B cell (primary cell): ENCODE data around the gene C2CD3. TPM values are rescaled to one million over a fixed set of nuclear protein-coding genes. Genes with fewer than 3 reads are reported as not detected.

Experiments used
- ATAC-seq: fragments of 200-7000 bp; cut with Tn5 transposase; one replicate; pipeline ENCODE4 v1.10.0; 2021; ENCODE audit warnings: low read depth, mild to moderate bottlenecking, moderate number of reproducible peaks, moderate library complexity
- CTCF ChIA-PET: fragments of 350-600 bp; sonication (Branson Sonifier 250); formaldehyde crosslinking; loops from one replicate; lab custom pipeline; 2021; ENCODE audit warnings: antibody characterized with exemption, inconsistent platforms; lab: Charles Lee
- POLR2A ChIA-PET: fragments of 350-600 bp; sonication (Branson Sonifier 250); formaldehyde crosslinking; loops from one replicate; lab custom pipeline; 2021; ENCODE audit warnings: antibody characterized with exemption; lab: Charles Lee
- DNase-seq: peaks from one replicate; pipeline ENCODE4 v3.0.0; 2013
- H2AFZ ChIP-seq: 2 replicates; pipeline ENCODE4 v1.6.1; 2012; ENCODE audit warnings: mild to moderate bottlenecking, low read depth, low read length; ENCODE audit not compliant: insufficient read depth, poor library complexity, severe bottlenecking
- H3K27ac ChIP-seq, 2 donors: 1 replicate in 1 of 2; 2 replicates in 1 of 2; pipeline ENCODE4 v1.5.1; 2012 to 2013; ENCODE audit warnings: low read length in 2 of 2, mild to moderate bottlenecking in 2 of 2, moderate library complexity in 1 of 2
- H3K27me3 ChIP-seq, 4 experiments: fragments of 200-600 bp in 1 of 4; sonication (generic) in 1 of 4; replicated peaks in 1 of 4; 1 replicate in 2 of 4; 2 replicates in 2 of 4; pipeline versions ENCODE4 v1.6.1 to v1.7.0; 2013 to 2016; ENCODE audit warnings: low read length in 3 of 4, mild to moderate bottlenecking in 2 of 4, mixed read lengths in 1 of 4, moderate library complexity in 1 of 4; ENCODE audit not compliant: insufficient read depth in 4 of 4, control insufficient read depth in 3 of 4; ENCODE audit errors: control extremely low read depth in 1 of 4
- H3K36me3 ChIP-seq, 2 experiments: replicated peaks in 1 of 2; 1 replicate in 1 of 2; 2 replicates in 1 of 2; pipeline versions ENCODE4 v1.6.1 to v1.7.1; 2013; ENCODE audit warnings: low read length in 1 of 2; ENCODE audit not compliant: insufficient read depth in 2 of 2, control insufficient read depth in 1 of 2; ENCODE audit errors: control extremely low read depth in 1 of 2, extremely low read depth in 1 of 2
- H3K4me1 ChIP-seq, 2 donors: fragments of 200-600 bp in 1 of 2; sonication (generic) in 1 of 2; 1 replicate in 1 of 2; 2 replicates in 1 of 2; pipeline versions ENCODE4 v1.5.1 to v1.6.1; 2013 to 2017; ENCODE audit warnings: low read length in 2 of 2; ENCODE audit not compliant: control insufficient read depth in 2 of 2, insufficient read depth in 2 of 2
- H3K4me2 ChIP-seq: replicated peaks from 2 replicates; pipeline ENCODE3; 2012; ENCODE audit warnings: mild to moderate bottlenecking, low read depth, low read length; ENCODE audit not compliant: poor library complexity, severe bottlenecking
- H3K4me3 ChIP-seq, 5 experiments: fragments of 200-600 bp in 1 of 5; sonication (generic) in 1 of 5; 1 replicate in 3 of 5; 2 replicates in 2 of 5; pipeline versions ENCODE4 v1.5.1 to v1.7.0; 2011 to 2016; ENCODE audit warnings: low read length in 4 of 5, mild to moderate bottlenecking in 4 of 5, low read depth in 2 of 5, control low read depth in 1 of 5, moderate library complexity in 1 of 5; ENCODE audit not compliant: insufficient read depth in 1 of 5; ENCODE audit errors: control extremely low read depth in 1 of 5, extremely low read depth in 1 of 5
- H3K79me2 ChIP-seq: fragments of 200-600 bp; sonication (generic); one replicate; pipeline ENCODE4 v1.6.0; 2016; ENCODE audit warnings: low read length; ENCODE audit not compliant: control insufficient read depth, insufficient read depth
- H3K9ac ChIP-seq: fragments of 200-600 bp; sonication (generic); 2 replicates; pipeline ENCODE4 v1.6.1; 2017; ENCODE audit warnings: mild to moderate bottlenecking, low read length, moderate library complexity
- H3K9me3 ChIP-seq, 3 donors: one replicate each; pipeline versions ENCODE4 v1.6.1 to v1.7.1; 2013; ENCODE audit warnings: low read length in 2 of 3; ENCODE audit not compliant: control insufficient read depth in 2 of 3, insufficient read depth in 1 of 3; ENCODE audit errors: control extremely low read depth in 1 of 3
- H4K20me1 ChIP-seq: 2 replicates; pipeline ENCODE4 v1.6.0; 2012; ENCODE audit warnings: mild to moderate bottlenecking, low read length; ENCODE audit not compliant: insufficient read depth, control insufficient read depth, poor library complexity, severe bottlenecking
- H3K27ac Mint-ChIP-seq: one replicate; pipeline ENCODE4 v1.8.0; 2021; ENCODE audit warnings: mixed read lengths
- H3K27me3 Mint-ChIP-seq: one replicate; pipeline ENCODE4 v1.8.0; 2021; ENCODE audit warnings: mixed read lengths
- H3K4me1 Mint-ChIP-seq: one replicate; pipeline ENCODE4 v1.8.0; 2021; ENCODE audit warnings: mixed read lengths
- H3K4me3 Mint-ChIP-seq: one replicate; pipeline ENCODE4 v1.8.0; 2021; ENCODE audit warnings: mixed read lengths
- H3K9me3 Mint-ChIP-seq: one replicate; pipeline ENCODE4 v1.8.0; 2022; ENCODE audit warnings: mixed read lengths; ENCODE audit not compliant: insufficient read depth
- EZH2 ChIP-seq: IDR thresholded peaks from 2 replicates; pipeline ENCODE4 v1.6.1; 2012; ENCODE audit warnings: borderline replicate concordance, low read depth, mild to moderate bottlenecking, moderate library complexity, low read length; ENCODE audit not compliant: insufficient read depth, poor library complexity, severe bottlenecking
- WGBS: methylation state at CpG from one replicate; pipeline ENCODE4 v1.1.5; 2013; ENCODE audit warnings: missing lambda C conversion rate; ENCODE audit not compliant: insufficient coverage; 5-methylcytosine and 5-hydroxymethylcytosine counted together
- intact Hi-C: fragments of 100-400 bp; cut with micrococcal nuclease; formaldehyde crosslinking; loops from one replicate; pipeline ENCODE4 v1.10.0; 2022
- polyA plus RNA-seq: library from polyadenylated mRNA; depleted of rRNA; stranded (reverse); fragments of >200 nt; gene quantifications from 2 replicates; pipeline ENCODE4 v1.2.3, GENCODE V29; 2012
- total RNA-seq, 2 donors: library from RNA; stranded (reverse); fragments of 120-200 nt in 1 of 2; gene quantifications; 1 replicate in 1 of 2; 2 replicates in 1 of 2; pipeline versions ENCODE4 v1.2.3 to v1.2.4, GENCODE V29; 2013 to 2022
- TF ChIP-seq, protein P1 (sequence below): fragments of 200-600 bp; IDR thresholded peaks from one replicate; pipeline ENCODE4 v1.8.0; 2022; ENCODE audit warnings: antibody characterized with exemption, mild to moderate bottlenecking

Gene C2CD3
- total and polyA plus RNA-seq, 2 donors (not counting 1 experiment from before 2014, with no cell fraction given), result 19.8 to 69.0 TPM

DNA sequence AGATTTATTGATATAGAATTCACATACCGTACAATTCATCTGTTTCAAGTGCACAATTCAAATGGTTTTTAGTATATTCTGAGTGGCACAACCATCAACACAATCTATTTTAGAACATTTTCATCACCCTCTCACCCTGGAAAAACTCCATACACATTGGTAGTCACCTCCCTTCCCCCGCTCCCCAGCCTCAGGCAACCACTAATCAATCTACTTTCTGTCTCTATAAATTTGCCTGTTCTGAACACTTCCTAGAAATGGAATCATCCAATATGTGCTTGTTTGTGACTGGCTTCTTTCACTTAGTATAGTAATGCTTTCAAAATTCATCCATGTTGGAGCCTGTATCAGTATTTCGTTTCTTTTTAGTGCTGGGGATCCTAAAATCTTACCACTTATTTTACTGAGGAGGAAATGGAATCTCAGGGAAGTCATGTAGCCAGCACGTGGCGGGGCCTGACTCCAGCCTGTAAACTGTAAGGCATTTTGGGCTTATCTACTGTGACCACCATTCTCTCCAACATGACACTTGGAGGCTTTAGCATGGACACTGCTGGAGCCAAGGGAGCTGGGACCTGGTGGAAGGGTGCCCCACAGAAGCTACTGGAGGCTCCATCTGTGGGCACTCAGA, 161.0 kb downstream of the C2CD3 start:
- Mint-ChIP-seq H3K27me3 (no peaks in the 10 kb centered on the region), H3K9me3 (no peaks in the 10 kb centered on the region), H3K4me1 (peaks cover 77% of the 10 kb centered on the region), H3K27ac (peak overlapping the region; percentile 97), H3K4me3 (peak overlapping the region; percentile 46)
- Histone ChIP-seq H3K4me2 (peak overlapping the region; percentile 55), H3K4me1 (peaks cover 65 to 72% of the 10 kb centered on the region in 2 donors), H2AFZ (no peak overlapping the region), H3K4me3 (no peak overlapping the region), H3K27me3 (no peaks in the 10 kb centered on the region), H3K9ac (no peak overlapping the region), H3K79me2 (peaks cover 7% of the 10 kb centered on the region), H4K20me1 (no peaks in the 10 kb centered on the region), H3K36me3 (peaks cover 0 to 5% of the 10 kb centered on the region in 2 experiments), H3K9me3 (no peaks in the 10 kb centered on the region), H3K27ac (peak overlapping the region in 1 of 2 donors; percentile 90)
- no peak for ATAC-seq
- CTCF ChIA-PET, result interaction anchor here (0.8 to 2.6 kb wide), 5 partner anchors 11 to 46 kb away, joined by 3 to 12 read pairs (median 3); no protein-coding TSS in a partner anchor
- DNase-seq, result no peak
- TF ChIP-seq, protein P1, sequence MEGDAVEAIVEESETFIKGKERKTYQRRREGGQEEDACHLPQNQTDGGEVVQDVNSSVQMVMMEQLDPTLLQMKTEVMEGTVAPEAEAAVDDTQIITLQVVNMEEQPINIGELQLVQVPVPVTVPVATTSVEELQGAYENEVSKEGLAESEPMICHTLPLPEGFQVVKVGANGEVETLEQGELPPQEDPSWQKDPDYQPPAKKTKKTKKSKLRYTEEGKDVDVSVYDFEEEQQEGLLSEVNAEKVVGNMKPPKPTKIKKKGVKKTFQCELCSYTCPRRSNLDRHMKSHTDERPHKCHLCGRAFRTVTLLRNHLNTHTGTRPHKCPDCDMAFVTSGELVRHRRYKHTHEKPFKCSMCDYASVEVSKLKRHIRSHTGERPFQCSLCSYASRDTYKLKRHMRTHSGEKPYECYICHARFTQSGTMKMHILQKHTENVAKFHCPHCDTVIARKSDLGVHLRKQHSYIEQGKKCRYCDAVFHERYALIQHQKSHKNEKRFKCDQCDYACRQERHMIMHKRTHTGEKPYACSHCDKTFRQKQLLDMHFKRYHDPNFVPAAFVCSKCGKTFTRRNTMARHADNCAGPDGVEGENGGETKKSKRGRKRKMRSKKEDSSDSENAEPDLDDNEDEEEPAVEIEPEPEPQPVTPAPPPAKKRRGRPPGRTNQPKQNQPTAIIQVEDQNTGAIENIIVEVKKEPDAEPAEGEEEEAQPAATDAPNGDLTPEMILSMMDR, result no peak
- no peak for TF ChIP-seq EZH2
- intact Hi-C loops, result no loop called here
- POLR2A ChIA-PET, result interaction anchor here (1.0 to 2.7 kb wide), 3 partner anchors 10 to 28 kb away, joined by 4 to 56 read pairs (median 14); partner anchors contain the start of gene UCP2
- WGBS, result no CpG with 5 or more reads among the region's 5 CpGs

DNA sequence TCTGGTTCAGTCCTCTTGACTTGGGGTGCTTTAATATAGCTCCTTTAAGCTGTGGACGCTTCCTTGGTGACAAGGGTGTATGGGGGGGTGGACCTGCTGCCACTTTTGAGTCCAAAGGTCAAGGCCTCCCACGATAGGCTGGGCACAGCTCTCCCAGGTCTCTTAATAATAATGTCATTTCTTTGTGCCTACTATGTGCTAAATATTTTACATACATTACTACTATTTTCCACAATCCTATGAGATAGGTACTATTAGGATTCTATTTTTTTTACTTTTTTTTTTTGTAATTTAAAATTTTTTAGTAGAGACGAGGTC, 161.6 kb downstream of the C2CD3 start:
- DNase-seq (no peak), ATAC-seq (no peak)
- no peak overlapping the region for H3K4me3 ChIP-seq
- H4K20me1 ChIP-seq, result no peaks in the 10 kb centered on the region
- CTCF ChIA-PET, result interaction anchor here (1.1 kb wide), 1 partner anchor 8 kb away, joined by 3 read pairs; no protein-coding TSS in a partner anchor
- peaks cover 0 to 5% of the 10 kb centered on the region in 2 experiments for H3K36me3 ChIP-seq
- no peak overlapping the region for H3K4me2 ChIP-seq
- H2AFZ ChIP-seq, result no peak overlapping the region
- intact Hi-C loops, result no loop called here
- WGBS, result no CpG with 5 or more reads among the region's 3 CpGs
- H3K27me3 ChIP-seq, result no peaks in the 10 kb centered on the region
- Mint-ChIP-seq H3K4me3 (no peak overlapping the region), H3K4me1 (peaks cover 72% of the 10 kb centered on the region), H3K27ac (peak overlapping the region; percentile 57), H3K9me3 (no peaks in the 10 kb centered on the region), H3K27me3 (no peaks in the 10 kb centered on the region)
- peaks cover 61 to 68% of the 10 kb centered on the region in 2 donors for H3K4me1 ChIP-seq
- H3K79me2 ChIP-seq, result peaks cover 7% of the 10 kb centered on the region
- no peaks in the 10 kb centered on the region for H3K9me3 ChIP-seq
- TF ChIP-seq, protein P1, result no peak
- no peak for TF ChIP-seq EZH2
- POLR2A ChIA-PET, result no interaction called here
- no peak overlapping the region for H3K9ac ChIP-seq
- no peak overlapping the region for H3K27ac ChIP-seq
